Muscle of leg (tissue), 11 donors: Measurements from ENCODE around the gene B3GNT5. TPM values are rescaled to one million over a fixed set of nuclear protein-coding genes. Genes with fewer than 3 reads are reported as not detected.
A peak's percentile ranks its signal among the peaks of the same experiment; 100 is the strongest.

Experiments
- DNase-seq: peaks from one replicate; pipeline ENCODE4 v3.0.0; 2013
- H3K27ac ChIP-seq: one replicate; pipeline ENCODE4 v1.5.1; 2013; ENCODE audit warnings: mild to moderate bottlenecking, low read length, control low read depth
- H3K27me3 ChIP-seq: one replicate; pipeline ENCODE4 v1.6.1; 2013; ENCODE audit warnings: low read length; ENCODE audit not compliant: control insufficient read depth, insufficient read depth
- H3K36me3 ChIP-seq: one replicate; pipeline ENCODE4 v1.6.1; 2013; ENCODE audit warnings: low read length; ENCODE audit not compliant: control insufficient read depth, insufficient read depth
- H3K4me1 ChIP-seq: one replicate; pipeline ENCODE4 v1.6.1; 2013; ENCODE audit warnings: low read length; ENCODE audit not compliant: control insufficient read depth, insufficient read depth
- H3K4me3 ChIP-seq: one replicate; pipeline ENCODE4 v1.5.1; 2013; ENCODE audit warnings: low read length, control low read depth
- H3K9me3 ChIP-seq: replicated peaks from 2 replicates; pipeline ENCODE4 v1.6.1; 2013; ENCODE audit warnings: low read depth, low read length; ENCODE audit not compliant: control insufficient read depth
- WGBS: methylation state at CpG from one replicate; pipeline ENCODE4 v1.1.5; 2013; ENCODE audit warnings: missing lambda C conversion rate; ENCODE audit not compliant: insufficient coverage; 5-methylcytosine and 5-hydroxymethylcytosine counted together
- polyA plus RNA-seq, 8 donors: library from polyadenylated mRNA; unstranded; fragments of 120-200 nt; gene quantifications; one replicate each; pipeline versions ENCODE4 v1.2.1 to v1.2.3, GENCODE V29; 2013; ENCODE audit warnings: inconsistent platforms in 1 of 8, low replicate concordance in 1 of 8; ENCODE audit not compliant: insufficient read length in 8 of 8, insufficient read depth in 1 of 8
- total RNA-seq: library from RNA; stranded (reverse); fragments of 120-200 nt; gene quantifications from one replicate; pipeline ENCODE4 v1.2.4, GENCODE V29; 2013

The B3GNT5 gene
- total and polyA plus RNA-seq, 9 donors, result 5.3 to 17.2 (median 9.5) TPM

GRCh38 chr3:183300996-183301562 lies 48.0 kb downstream of the B3GNT5 start:
- no peak for DNase-seq
- H3K4me1 ChIP-seq, result peaks cover 19% of the 10 kb centered on the region
- WGBS, result 90% methylated on average over 4 of the region's 6 CpGs

GRCh38 chr3:183301937-183302580 lies 49.0 kb downstream of the B3GNT5 start:
- Histone ChIP-seq H3K4me3 (no peak overlapping the region), H3K27ac (no peak overlapping the region), H3K27me3 (no peaks in the 10 kb centered on the region), H3K9me3 (no peaks in the 10 kb centered on the region), H3K36me3 (no peaks in the 10 kb centered on the region), H3K4me1 (peaks cover 23% of the 10 kb centered on the region)
- WGBS, result 28% methylated on average over 7 of the region's 8 CpGs
- DNase-seq, result no peak

More at GRCh38 chr3:183300996-183301562, 48.0 kb downstream of the B3GNT5 start:
- H3K27me3 ChIP-seq, result no peaks in the 10 kb centered on the region
- no peak overlapping the region for H3K4me3 ChIP-seq
- no peaks in the 10 kb centered on the region for H3K9me3 ChIP-seq
- H3K27ac ChIP-seq, result no peak overlapping the region
- H3K36me3 ChIP-seq, result no peaks in the 10 kb centered on the region

DNA sequence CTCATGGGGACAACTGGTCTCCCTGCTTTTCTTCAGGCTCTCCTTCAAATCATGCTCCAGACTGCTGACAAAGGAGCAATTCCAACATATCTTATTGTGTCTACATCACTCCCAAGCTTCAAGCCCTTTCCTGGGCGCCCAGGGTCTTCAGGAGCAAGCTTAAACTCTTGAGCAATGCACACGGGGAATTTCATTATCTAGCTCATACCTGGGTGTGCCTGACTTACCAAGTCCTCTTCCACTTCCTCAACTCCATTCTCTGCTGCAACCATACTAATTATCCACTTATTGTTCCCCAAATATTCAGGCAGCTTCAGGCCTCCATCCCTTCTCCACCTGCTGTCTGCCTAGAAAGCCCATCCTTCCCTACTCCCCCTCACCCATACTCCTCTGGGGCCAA lies 50.6 kb downstream of the B3GNT5 start:
- Histone ChIP-seq H3K4me1 (peaks cover 23% of the 10 kb centered on the region), H3K9me3 (no peaks in the 10 kb centered on the region), H3K27ac (no peak overlapping the region), H3K4me3 (no peak overlapping the region), H3K36me3 (no peaks in the 10 kb centered on the region), H3K27me3 (no peaks in the 10 kb centered on the region)
- 81% methylated on average over 2 of the region's 2 CpGs for WGBS
- no peak for DNase-seq

DNA sequence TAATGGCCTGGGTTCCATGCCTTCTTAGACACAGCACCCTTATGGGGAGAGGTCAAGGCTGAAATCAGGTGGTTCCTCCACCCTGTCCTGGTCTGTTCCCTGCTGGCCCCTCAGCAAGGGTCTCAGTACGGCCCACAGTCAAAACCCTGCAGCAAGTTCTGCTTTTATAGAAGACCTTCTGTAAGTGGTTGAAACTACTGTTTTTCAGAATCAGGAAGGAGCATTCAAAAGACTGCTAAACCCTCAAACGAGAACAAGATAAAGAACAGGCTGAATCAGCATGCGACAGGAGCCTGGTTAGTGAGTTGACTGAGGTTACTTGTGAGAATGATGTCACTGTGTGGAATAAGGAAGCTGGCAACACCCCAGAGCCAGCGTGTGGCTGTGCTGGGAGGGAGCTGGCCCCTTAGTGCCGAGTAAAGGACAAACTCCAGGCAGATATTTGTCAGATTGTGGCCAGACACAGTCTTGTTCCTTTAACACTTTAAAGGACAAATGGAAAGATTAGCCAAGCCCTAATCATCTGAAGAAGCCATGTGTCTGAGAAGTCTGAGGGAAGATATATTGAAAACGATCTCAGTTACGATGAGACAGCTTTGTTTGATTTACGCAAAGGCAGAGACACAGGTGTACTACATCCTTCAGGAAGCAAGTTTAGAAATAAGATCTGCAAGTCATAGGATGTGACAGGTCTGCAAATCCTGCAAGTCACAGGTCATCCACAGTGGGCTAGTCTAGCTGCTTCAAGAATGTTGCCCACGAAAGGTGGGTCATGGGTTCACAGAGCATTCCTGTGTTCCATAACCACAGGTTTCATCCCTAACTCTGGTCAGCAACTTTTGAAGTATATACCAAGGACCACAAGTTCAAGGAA lies 54.0 kb downstream of the B3GNT5 start:
- DNase-seq, result peak; percentile 86
- WGBS, result 34% methylated on average over 7 of the region's 9 CpGs
- Histone ChIP-seq H3K27me3 (no peaks in the 10 kb centered on the region), H3K4me1 (peaks cover 11% of the 10 kb centered on the region), H3K4me3 (no peak overlapping the region), H3K9me3 (no peaks in the 10 kb centered on the region), H3K27ac (peak overlapping the region; percentile 29), H3K36me3 (no peaks in the 10 kb centered on the region)

DNA sequence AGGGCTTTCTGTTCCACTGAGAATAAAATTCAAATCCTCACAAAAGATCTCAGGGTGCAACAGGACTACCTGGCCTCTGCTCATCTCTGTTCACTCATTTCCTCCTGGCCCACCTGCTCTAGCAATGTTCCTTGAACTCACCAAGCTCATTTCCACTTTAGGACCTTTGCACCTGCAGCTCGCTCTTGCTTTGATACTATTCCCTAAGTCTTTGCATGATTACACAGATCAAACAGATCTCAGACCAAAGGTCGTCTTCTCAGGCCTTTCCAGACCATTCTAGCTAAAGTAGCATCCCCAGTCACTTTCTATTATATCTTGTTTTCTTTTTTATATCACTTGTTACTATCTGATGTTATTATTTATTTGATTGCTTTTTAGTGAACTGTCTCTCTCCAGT lies 54.7 kb downstream of the B3GNT5 start:
- H3K9me3 ChIP-seq, result no peaks in the 10 kb centered on the region
- no peak overlapping the region for H3K4me3 ChIP-seq
- 100% methylated on average over 1 of the region's 2 CpGs for WGBS
- peaks cover 5% of the 10 kb centered on the region for H3K4me1 ChIP-seq
- no peak overlapping the region for H3K27ac ChIP-seq
- H3K27me3 ChIP-seq, result no peaks in the 10 kb centered on the region
- DNase-seq, result no peak
- H3K36me3 ChIP-seq, result no peaks in the 10 kb centered on the region

- DNase-seq, result peak; percentile 67
- Histone ChIP-seq H3K27ac (no peak overlapping the region), H3K4me1 (peaks cover 6% of the 10 kb centered on the region), H3K36me3 (no peaks in the 10 kb centered on the region), H3K9me3 (no peaks in the 10 kb centered on the region), H3K27me3 (no peaks in the 10 kb centered on the region), H3K4me3 (no peak overlapping the region)
- WGBS, result 61% methylated on average over 2 of the region's 5 CpGs
These were observed 55.7 kb downstream of the B3GNT5 start for GRCh38 chr3:183308751-183309150.

DNA sequence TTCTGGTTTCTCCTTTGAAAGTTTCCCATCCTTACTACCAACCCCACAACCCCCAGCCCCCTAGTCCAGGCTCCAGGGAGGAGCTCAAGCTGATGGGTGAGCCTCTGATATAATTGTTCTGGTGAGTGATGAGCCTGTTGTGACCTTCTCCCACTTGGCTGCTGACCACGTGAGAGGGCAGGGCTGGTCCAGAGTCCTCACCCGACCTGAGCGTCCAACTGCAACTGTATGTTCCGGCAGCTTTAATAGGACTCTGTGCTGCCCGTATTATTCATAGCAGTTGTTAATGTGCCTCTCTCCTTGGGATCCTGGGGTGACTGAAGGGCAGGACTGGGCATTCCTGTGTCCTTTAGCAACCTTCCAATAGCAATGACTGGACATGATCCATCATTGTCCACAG lies 56.2 kb downstream of the B3GNT5 start:
- Histone ChIP-seq H3K4me1 (peaks cover 8% of the 10 kb centered on the region), H3K36me3 (no peaks in the 10 kb centered on the region), H3K9me3 (no peaks in the 10 kb centered on the region), H3K4me3 (no peak overlapping the region), H3K27me3 (no peaks in the 10 kb centered on the region), H3K27ac (no peak overlapping the region)
- 50% methylated on average over 5 of the region's 5 CpGs for WGBS
- no peak for DNase-seq

GRCh38 chr3:183310936-183311335 lies 57.9 kb downstream of the B3GNT5 start:
- Histone ChIP-seq H3K27me3 (no peaks in the 10 kb centered on the region), H3K27ac (no peak overlapping the region), H3K4me3 (no peak overlapping the region), H3K36me3 (no peaks in the 10 kb centered on the region), H3K9me3 (no peaks in the 10 kb centered on the region), H3K4me1 (peaks cover 8% of the 10 kb centered on the region)
- no peak for DNase-seq
- WGBS, result no CpG with 5 or more reads among the region's 3 CpGs

GRCh38 chr3:183312433-183312832 lies 59.4 kb downstream of the B3GNT5 start:
- Histone ChIP-seq H3K27ac (no peak overlapping the region), H3K9me3 (no peaks in the 10 kb centered on the region), H3K4me1 (peaks cover 3% of the 10 kb centered on the region), H3K4me3 (no peak overlapping the region), H3K36me3 (no peaks in the 10 kb centered on the region), H3K27me3 (no peaks in the 10 kb centered on the region)
- no CpG with 5 or more reads among the region's 2 CpGs for WGBS
- no peak for DNase-seq

DNA sequence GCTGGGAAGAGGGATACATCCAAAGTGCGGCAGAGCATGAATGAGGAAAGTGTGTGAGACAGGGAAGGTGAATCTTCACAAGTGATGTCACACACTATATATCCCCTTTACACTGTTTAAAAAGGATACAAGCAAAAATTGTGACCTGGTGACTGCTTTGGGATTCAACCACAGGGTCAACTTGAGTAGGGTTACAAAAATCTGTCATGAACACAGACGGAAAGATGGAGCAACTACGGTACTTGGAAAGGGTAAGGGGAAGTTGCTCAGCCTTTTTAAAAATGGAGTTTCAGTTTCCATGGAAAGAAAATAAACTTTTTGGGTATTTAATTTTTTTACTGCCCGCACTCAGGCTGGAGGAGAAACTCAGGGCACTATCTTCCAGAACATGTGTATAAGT lies 60.3 kb downstream of the B3GNT5 start:
- H3K9me3 ChIP-seq, result no peaks in the 10 kb centered on the region
- peaks cover 3% of the 10 kb centered on the region for H3K4me1 ChIP-seq
- 82% methylated on average over 2 of the region's 4 CpGs for WGBS
- H3K4me3 ChIP-seq, result no peak overlapping the region
- H3K27me3 ChIP-seq, result no peaks in the 10 kb centered on the region
- peak; percentile 45 for DNase-seq
- H3K36me3 ChIP-seq, result no peaks in the 10 kb centered on the region
- no peak overlapping the region for H3K27ac ChIP-seq
